NCI-H1694 (cell line): Measurements from ENCODE around the gene ZNF256.

Experiments used
- DNase-seq: peaks from one replicate; lab custom pipeline; 2025; lab: John Stamatoyannopoulos, UW

The ZNF256 gene

DNA sequence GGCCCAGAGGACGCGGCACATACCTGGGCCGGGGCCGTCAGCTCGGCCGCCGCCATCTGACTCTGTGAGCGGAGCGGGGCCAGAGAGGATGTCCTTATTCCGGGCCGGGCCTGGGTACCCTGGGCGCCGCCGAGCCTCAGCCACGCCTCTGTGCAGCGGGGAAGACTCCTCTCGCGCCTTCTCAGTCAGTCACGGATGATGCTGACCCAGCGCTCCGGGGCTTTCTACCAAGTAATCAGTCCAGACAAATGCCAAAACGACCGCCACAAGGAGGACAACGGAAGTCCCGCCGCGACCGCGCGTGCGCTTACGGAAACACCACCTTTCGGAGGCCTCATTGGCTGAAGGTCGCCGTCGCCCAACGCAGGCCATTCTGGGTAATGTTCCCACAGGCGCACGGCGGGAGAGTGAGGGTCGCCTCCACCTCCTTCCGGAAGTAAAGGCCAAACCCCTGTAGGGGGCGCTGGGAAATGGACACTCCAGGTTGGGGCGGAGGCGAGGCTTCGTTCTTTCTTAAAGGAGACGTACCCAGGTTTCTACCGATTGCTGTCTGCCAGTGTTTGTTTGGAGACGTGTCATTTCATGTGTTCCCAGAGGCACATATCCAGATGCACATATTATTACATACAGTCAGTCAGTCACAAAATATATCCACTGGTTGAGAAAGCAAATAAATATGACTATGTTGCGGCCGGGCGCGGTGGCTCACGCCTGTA, at the start of gene ZNF256:
ZNF256 (minus strand) TSS at position 288 of the 716 bp plus-strand sequence; CDS start at position 56, 232 bp downstream.
- peak; percentile 94 for DNase-seq

GRCh38 chr19:57992841-57993240, 45.3 kb upstream of the ZNF256 start:
- DNase-seq, result no peak

DNA sequence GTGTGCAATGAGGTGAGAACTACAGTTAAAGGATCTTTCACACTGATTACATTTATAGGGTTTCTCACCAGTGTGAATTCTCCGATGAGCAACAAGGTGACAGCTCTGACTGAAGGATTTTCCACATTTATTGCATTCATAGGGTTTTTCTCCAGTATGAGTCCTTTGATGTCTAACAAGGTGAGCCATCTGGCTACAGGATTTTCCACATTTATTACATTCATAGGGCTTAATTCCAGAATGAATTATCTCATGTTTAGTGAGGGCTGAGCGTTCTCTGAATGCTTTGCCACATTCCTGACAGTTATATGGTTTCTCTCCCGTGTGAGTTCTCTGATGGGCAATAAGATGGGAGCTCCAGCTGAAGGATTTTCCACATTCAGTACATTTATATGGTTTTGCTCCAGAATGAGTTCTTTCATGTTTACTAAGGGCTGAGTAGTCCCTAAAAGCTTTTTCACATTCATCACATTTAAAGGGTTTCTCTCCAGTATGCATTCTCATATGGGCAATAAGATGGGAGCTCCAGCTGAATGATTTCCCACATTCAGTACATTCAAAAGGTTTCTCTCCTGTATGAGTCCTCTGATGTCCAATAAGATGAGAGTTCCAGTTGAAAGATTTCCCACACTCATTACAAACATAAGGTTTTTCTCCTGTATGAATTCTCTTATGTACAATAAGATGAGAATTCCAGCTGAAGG, 31.2 kb upstream of the ZNF256 start:
- DNase-seq, result no peak

DNA sequence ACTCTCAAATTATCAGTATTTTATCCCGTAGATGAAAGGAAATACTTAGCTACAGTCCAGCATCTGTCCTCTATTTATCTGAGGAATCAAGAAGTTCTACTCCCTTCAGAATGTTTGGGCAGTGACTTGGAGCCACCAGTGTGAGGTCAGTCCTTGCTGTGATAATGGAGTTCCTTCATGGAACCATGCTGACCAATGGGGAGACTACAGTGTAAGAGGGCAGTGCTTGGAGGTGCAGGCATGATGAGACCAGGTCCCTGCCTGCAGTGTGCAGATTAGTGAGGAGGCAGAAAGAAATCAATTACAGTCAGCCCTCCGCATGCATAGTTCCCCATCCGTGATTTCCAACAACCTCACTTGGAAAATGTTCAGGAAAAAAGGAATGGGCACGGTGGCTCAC, 26.9 kb upstream of the ZNF256 start, which contains the start of gene C19orf18:
C19orf18 (minus strand) TSS at position 101 of the 400 bp plus-strand sequence. CDS start 102 bp downstream, outside the sequence.
- no peak for DNase-seq

- DNase-seq, result no peak
Measured at GRCh38 chr19:57964761-57965160, 17.3 kb upstream of the ZNF256 start.

GRCh38 chr19:57961785-57962184, 14.3 kb upstream of the ZNF256 start:
- DNase-seq, result no peak

DNA sequence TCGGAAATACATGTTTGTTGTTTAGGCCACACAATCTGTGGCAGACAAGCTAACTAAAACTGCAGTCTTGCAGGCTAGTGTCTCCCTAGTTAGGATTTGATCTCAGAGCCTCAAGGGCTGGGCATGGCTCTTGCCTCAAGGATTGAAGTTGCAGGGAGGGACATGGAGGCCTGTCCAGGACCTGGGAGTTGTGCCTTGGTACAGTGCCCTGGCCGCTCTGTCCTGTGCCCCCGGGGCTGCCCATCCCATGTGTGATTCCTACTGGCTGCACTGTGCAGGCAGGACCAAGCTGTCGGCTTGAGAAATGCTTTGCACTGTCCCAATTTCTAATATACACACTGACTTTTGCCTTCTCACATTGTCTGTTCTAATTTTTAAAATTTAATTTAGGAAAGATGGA, 7.5 kb upstream of the ZNF256 start:
- DNase-seq, result no peak

- no peak for DNase-seq
Measured at GRCh38 chr19:57949702-57950101, 2.2 kb upstream of the ZNF256 start.

GRCh38 chr19:57949296-57949695, 1.8 kb upstream of the ZNF256 start:
- DNase-seq, result no peak

GRCh38 chr19:57947088-57947418, 453 bp downstream of the ZNF256 start:
- no peak for DNase-seq

- DNase-seq, result no peak
Measured at GRCh38 chr19:57946316-57946715, 1.2 kb downstream of the ZNF256 start.

DNA sequence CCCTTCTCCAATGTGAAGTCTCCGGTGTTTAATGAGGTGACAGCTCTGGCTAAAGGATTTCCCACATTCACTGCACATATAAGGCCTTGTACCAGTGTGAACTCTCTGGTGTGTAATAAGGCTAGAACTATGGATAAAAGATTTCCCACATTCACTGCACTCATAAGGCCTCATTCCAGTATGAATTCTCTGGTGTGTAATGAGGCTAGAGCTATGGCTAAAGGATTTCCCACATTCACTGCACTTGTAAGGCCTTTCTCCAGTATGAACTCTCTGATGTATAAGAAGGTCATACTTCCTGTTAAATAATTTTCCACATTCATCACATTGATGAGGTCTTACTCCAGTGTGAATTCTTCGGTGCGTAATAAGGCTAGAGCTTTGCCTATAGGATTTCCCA, 5.9 kb downstream of the ZNF256 start:
- no peak for DNase-seq

GRCh38 chr19:57935731-57936130, 11.8 kb downstream of the ZNF256 start:
- no peak for DNase-seq

GRCh38 chr19:57934820-57935665, 12.5 kb downstream of the ZNF256 start, which contains the start of gene ZNF418:
Gene ZNF418 (minus strand): TSS chr19:57935402. CDS start chr19:57933822, 1,580 bp downstream.
- no peak for DNase-seq

- DNase-seq, result no peak
Measured at GRCh38 chr19:57927587-57927986, 19.9 kb downstream of the ZNF256 start.

GRCh38 chr19:57916168-57916995, 31.1 kb downstream of the ZNF256 start, which contains the start of gene ZNF417:
Gene ZNF417 (minus strand): TSS chr19:57916592. CDS start chr19:57916411, 181 bp downstream.
- peak; percentile 93 for DNase-seq

GRCh38 chr19:57914531-57914930, 33.0 kb downstream of the ZNF256 start:
- DNase-seq, result no peak

- DNase-seq, result no peak
Measured at GRCh38 chr19:57907394-57907793, 40.1 kb downstream of the ZNF256 start.

DNA sequence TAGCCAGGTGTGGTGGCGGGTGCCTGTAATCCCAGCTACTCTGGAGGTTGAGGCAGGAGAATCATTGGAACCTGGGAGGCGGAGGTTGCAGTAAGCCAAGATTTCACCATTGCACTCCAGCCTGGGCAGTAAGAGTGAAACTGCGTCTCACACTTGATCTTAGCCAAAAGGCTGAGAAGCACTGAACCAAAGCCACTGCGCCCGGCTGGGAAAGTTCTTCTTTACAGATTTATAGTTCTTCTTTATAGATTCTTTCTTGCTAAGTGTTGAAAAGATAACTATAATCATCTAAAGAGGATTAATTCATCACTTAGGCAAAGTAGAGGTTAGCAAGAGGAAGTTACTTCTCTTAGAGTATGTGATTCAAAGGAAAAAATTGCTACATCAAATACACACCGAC, 42.2 kb downstream of the ZNF256 start:
- no peak for DNase-seq

DNA sequence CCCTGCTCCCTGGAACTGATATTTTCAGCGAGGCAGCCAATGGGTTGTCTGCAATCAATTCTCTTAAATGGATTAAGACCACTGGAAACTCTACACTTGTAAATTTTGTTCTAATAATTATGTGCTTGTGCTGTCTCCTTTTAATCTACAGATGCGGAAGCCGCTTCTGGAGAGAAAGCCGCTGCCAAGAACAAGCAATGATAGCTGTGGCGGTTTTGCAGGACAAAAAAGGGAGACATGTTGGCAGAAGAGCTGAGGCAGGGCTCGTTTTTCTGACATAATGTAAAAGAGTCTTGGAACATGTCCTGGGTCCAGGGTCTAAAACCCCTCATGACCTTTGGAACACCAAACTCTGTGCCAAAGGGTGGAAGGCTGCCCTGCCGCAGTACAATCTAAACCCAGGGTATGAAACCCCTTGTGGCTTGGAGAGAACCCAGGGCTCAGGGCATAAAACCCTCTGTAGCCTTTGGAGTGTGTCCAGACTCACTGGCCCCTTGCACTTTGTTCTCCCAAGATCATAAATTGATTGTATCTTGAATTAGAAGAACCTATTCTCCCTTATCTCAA, 43.8 kb downstream of the ZNF256 start:
- no peak for DNase-seq

GRCh38 chr19:57900311-57900710, 47.2 kb downstream of the ZNF256 start:
- no peak for DNase-seq
